Upper lobe of right lung (tissue), 1 donor: ENCODE measurements around the gene LNX1. TPM values are rescaled to one million over a fixed set of nuclear protein-coding genes. Genes with fewer than 3 reads are reported as not detected.

ENCODE experiments used
- ATAC-seq: fragments of 200-7000 bp; cut with Tn5 transposase; one replicate; pipeline ENCODE4 v1.9.1; 2020; ENCODE audit warnings: mild to moderate bottlenecking, moderate library complexity
- DNase-seq: peaks from one replicate; pipeline ENCODE4 v3.0.0-alpha.2; 2020
- H3K27ac ChIP-seq: fragments of 200-600 bp; one replicate; pipeline ENCODE4 v1.8.0; 2022
- H3K27me3 ChIP-seq: fragments of 200-600 bp; one replicate; pipeline ENCODE4 v1.8.0; 2022; ENCODE audit warnings: mild to moderate bottlenecking
- H3K36me3 ChIP-seq: fragments of 200-600 bp; one replicate; pipeline ENCODE4 v1.8.0; 2022
- H3K4me1 ChIP-seq: fragments of 200-600 bp; one replicate; pipeline ENCODE4 v1.8.0; 2022
- H3K4me3 ChIP-seq: fragments of 200-600 bp; one replicate; pipeline ENCODE4 v1.8.0; 2022; ENCODE audit warnings: mild to moderate bottlenecking
- H3K9me3 ChIP-seq: fragments of 200-600 bp; one replicate; pipeline ENCODE4 v1.8.0; 2022
- CTCF ChIP-seq: fragments of 200-600 bp; IDR thresholded peaks from one replicate; pipeline ENCODE4 v1.8.0; 2022; ENCODE audit warnings: antibody characterized with exemption
- intact Hi-C: fragments of 100-400 bp; cut with DNase I; formaldehyde crosslinking; loops from one replicate; pipeline ENCODE4 v1.11.0; 2022
- total RNA-seq: library from RNA; stranded (reverse); fragmentation: NEBNext Ultra II Directional; extraction: Animal tissue kit (Norgen Biotek cat#: 25700); gene quantifications from one replicate; pipeline ENCODE4 v1.2.1, GENCODE V29; 2021
- donor health status: DM: no; HTN: yes; CAD: no; lungs with severe emphysema.

The LNX1 gene
- total RNA-seq, 1 donor from 2014 or later: 6.0 TPM

- Histone ChIP-seq H3K36me3 (peaks cover 21% of the 10 kb centered on the region), H3K27ac (no peak overlapping the region), H3K4me1 (no peaks in the 10 kb centered on the region), H3K27me3 (no peaks in the 10 kb centered on the region), H3K4me3 (no peak overlapping the region), H3K9me3 (no peaks in the 10 kb centered on the region)
- TF ChIP-seq CTCF: no peak
- intact Hi-C loops: no loop called here
- no peak for DNase-seq
- no peak for ATAC-seq
Observed at GRCh38 chr4:53465891-53466290, 125.4 kb downstream of the LNX1 start.

GRCh38 chr4:53465281-53465680 lies 126.0 kb downstream of the LNX1 start:
- peaks cover 27% of the 10 kb centered on the region for H3K36me3 ChIP-seq
- TF ChIP-seq CTCF: no peak
- intact Hi-C loops: no loop called here
- DNase-seq: no peak
- no peak for ATAC-seq
- no peak overlapping the region for H3K4me3 ChIP-seq
- no peak overlapping the region for H3K27ac ChIP-seq
- no peaks in the 10 kb centered on the region for H3K4me1 ChIP-seq
- H3K9me3 ChIP-seq: no peaks in the 10 kb centered on the region
- no peaks in the 10 kb centered on the region for H3K27me3 ChIP-seq

GRCh38 chr4:53463340-53463739 lies 127.9 kb downstream of the LNX1 start:
- intact Hi-C loops: no loop called here
- TF ChIP-seq CTCF: no peak
- Histone ChIP-seq H3K9me3 (no peaks in the 10 kb centered on the region), H3K27ac (no peak overlapping the region), H3K4me1 (no peaks in the 10 kb centered on the region), H3K27me3 (no peaks in the 10 kb centered on the region), H3K36me3 (peaks cover 46% of the 10 kb centered on the region), H3K4me3 (no peak overlapping the region)
- ATAC-seq: no peak
- no peak for DNase-seq

GRCh38 chr4:53461244-53461643 lies 130.0 kb downstream of the LNX1 start:
- Histone ChIP-seq H3K27ac (no peak overlapping the region), H3K4me3 (no peak overlapping the region), H3K27me3 (no peaks in the 10 kb centered on the region), H3K36me3 (peaks cover 63% of the 10 kb centered on the region), H3K4me1 (no peaks in the 10 kb centered on the region), H3K9me3 (no peaks in the 10 kb centered on the region)
- DNase-seq (no peak), ATAC-seq (no peak)
- TF ChIP-seq CTCF: no peak
- intact Hi-C loops: no loop called here

- Histone ChIP-seq H3K9me3 (no peaks in the 10 kb centered on the region), H3K27me3 (no peaks in the 10 kb centered on the region), H3K27ac (no peak overlapping the region), H3K4me1 (no peaks in the 10 kb centered on the region), H3K36me3 (peaks cover 73% of the 10 kb centered on the region), H3K4me3 (no peak overlapping the region)
- ATAC-seq (peak; percentile 60), DNase-seq (no peak)
- TF ChIP-seq CTCF: no peak
- intact Hi-C loops: no loop called here
Observed at GRCh38 chr4:53459548-53459947, 131.7 kb downstream of the LNX1 start.

GRCh38 chr4:53456178-53456577 lies 135.1 kb downstream of the LNX1 start:
- ATAC-seq (no peak), DNase-seq (no peak)
- intact Hi-C loops: no loop called here
- Histone ChIP-seq H3K4me3 (no peak overlapping the region), H3K4me1 (no peaks in the 10 kb centered on the region), H3K27ac (no peak overlapping the region), H3K9me3 (no peaks in the 10 kb centered on the region), H3K36me3 (peaks cover 81% of the 10 kb centered on the region), H3K27me3 (no peaks in the 10 kb centered on the region)
- TF ChIP-seq CTCF: no peak
